T-helper 2 cell treated with Interferon-gamma antibody and Interleukin-4, amounts not matched to agents 100 ng/mL and 5 ng/mL, for 36 hours (primary cell): ENCODE data around the gene SLC22A31. TPM values are rescaled to one million over a fixed set of nuclear protein-coding genes. Genes with fewer than 3 reads are reported as not detected.
"Not testable (repeated sequence)": the region's sequence is repeated elsewhere in the genome, so short reads cannot be mapped to it uniquely, and the experiment has no call there.

Experiments used
- intact Hi-C: fragments of 100-400 bp; cut with micrococcal nuclease; formaldehyde crosslinking; loops from one replicate; pipeline ENCODE4 v1.15.1; 2023
- total RNA-seq: library from RNA; stranded (reverse); gene quantifications from 2 replicates; pipeline ENCODE4 v1.2.3, GENCODE V29; 2022

SLC22A31 gene
- total RNA-seq, 1 donor from 2014 or later = 2.5 TPM

DNA sequence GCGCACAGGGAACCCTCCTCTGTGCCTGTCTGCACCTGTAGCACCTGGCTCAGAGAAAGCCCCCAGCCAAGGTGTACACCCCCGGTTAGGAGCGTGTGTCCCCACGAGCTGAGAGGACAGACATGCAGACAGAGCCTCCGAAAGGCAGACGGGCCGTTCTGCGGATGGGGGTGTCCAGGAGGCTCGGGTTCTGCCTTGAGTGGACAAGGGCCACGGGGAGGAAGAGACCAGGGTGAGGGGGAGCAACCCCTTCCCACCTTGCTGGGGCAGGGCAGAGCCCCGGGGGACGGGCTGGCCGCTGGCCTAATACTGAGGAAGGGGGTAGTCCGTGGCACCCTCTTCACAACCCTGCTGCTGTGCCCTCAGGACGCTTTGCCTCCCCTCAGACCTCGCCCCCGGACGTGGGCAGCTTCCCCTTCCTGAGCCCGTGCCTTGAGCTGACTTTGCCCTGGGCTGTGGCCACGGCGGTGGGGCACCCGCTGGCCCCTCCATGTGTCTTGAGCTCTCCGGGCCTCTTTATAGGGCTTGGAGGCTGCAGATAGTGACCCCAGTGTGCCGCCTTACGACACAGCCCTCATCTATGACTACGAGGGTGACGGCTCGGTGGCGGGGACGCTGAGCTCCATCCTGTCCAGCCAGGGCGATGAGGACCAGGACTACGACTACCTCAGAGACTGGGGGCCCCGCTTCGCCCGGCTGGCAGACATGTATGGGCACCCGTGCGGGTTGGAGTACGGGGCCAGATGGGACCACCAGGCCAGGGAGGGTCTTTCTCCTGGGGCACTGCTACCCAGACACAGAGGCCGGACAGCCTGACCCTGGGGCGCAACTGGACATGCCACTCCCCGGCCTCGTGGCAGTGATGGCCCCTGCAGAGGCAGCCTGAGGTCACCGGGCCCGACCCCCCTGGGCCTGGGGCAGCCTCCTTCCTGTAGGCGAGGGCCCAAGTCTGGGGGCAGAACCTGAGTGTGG lies 5.7 kb downstream of the SLC22A31 start:
- intact Hi-C loops = no loop called here

DNA sequence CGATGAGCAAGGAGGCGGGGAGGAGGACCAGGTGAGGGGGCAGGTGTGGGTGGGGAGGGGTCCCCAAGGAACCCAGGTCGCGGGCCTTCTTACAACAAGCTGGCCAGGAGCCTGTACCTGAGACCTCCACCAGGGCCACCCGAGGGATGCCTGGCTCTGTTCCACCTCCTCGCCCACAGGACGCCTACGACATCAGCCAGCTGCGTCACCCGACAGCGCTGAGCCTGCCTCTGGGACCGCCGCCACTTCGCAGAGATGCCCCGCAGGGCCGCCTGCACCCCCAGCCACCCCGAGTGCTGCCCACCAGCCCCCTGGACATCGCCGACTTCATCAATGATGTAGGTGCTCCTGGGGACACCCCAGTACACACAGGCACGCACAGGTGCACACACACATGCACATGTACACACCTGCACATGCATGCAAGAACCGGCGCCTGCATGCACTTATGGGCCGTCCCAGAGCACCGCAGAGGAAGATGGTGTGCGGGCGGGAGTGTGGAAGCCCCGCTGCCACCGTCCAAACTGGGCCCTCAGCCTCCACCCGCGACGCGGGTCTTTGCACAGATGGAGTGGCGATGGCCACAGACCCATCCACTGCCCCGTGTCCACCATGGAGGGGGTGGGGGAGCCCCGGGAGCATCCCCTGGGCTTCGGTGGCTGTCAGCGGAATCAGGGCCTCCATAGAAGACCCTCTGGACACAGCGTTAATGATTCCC lies 6.6 kb downstream of the SLC22A31 start:
- intact Hi-C loops = loop anchor here (1.0 to 2.0 kb wide), 3 partner anchors 8 to 53 kb away; partner anchors contain the start of gene ZNF778

DNA sequence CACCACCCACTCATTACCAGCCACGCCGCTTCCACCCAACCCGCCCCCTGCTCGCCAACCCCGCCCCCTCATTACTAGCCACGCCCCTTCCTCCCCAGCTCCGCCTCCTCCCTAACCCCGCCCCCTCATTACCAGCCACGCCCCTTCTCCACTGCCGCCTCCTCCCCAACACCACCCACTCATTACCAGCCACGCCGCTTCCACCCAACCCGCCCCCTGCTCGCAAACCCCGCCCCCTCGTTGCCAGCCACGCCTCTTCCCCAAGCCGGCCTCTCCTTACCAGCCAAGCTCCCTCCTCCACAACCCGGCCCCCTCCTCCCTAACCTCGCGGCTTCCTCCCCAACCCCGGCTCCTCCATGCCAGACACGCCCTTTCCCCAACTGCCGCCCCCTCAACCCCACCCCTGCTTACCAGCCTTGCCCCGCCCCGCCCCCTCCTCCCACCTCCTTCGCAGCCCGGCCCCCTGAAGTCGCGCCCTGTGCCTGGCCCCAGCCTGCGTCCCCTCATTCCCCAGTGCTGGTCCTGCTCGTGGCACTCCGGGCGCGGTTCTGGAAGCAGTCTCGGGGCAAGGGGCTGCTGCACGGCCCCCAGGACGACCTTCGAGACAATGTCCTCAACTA lies 7.3 kb downstream of the SLC22A31 start:
- intact Hi-C loops = loop anchor here (1.0 to 2.0 kb wide), 4 partner anchors 8 to 54 kb away; partner anchors contain the start of genes CDH15 and ZNF778

DNA sequence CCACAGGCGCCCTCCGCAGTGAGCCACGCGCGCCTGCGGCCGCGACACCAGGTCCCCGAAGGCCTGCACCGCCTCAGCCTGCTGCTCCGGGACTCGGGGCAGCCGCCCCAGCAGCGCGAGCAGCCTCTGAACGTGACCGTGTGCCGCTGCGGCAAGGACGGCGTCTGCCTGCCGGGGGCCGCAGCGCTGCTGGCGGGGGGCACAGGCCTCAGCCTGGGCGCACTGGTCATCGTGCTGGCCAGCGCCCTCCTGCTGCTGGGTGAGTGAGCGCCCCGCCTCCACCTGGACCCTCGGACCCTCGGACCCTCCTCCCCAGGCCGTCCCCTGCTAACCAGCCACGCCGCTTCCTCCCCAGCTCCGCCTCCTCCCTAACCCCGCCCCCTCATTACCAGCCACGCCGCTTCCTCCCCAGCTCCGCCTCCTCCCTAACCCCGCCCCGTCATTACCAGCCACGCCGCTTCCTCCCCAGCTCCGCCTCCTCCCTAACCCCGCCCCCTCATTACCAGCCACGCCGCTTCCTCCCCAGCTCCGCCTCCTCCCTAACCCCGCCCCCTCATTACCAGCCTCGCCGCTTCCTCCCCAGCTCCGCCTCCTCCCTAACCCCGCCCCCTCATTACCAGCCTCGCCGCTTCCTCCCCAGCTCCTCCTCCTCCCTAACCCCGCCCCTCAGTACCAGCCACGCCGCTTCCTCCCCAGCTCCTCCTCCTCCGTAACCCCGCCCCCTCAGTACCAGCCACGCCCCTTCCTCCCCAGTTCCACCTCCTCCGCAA lies 8.0 kb downstream of the SLC22A31 start:
- intact Hi-C loops = loop anchor here (1.0 to 2.0 kb wide), 3 partner anchors 21 to 54 kb away; partner anchors contain the start of genes CDH15 and ZNF778

DNA sequence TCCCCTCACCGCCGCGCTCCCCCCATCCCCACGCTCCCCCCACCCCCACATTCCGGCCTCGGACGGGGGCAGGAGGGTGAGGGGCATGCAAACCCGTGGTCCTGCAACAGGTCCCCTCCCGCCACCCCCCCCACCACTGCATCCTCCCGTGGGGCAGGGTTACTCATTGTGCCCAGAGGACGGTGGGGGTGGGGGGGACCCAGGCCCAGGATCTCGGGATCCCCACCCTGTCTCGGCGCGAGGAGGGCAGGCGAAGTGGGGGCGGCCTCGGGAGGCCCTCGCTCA lies 8.5 kb downstream of the SLC22A31 start:
- intact Hi-C loops = loop anchor here (1.0 to 2.0 kb wide), 3 partner anchors 21 to 55 kb away; partner anchors contain the start of genes CDH15 and ZNF778

DNA sequence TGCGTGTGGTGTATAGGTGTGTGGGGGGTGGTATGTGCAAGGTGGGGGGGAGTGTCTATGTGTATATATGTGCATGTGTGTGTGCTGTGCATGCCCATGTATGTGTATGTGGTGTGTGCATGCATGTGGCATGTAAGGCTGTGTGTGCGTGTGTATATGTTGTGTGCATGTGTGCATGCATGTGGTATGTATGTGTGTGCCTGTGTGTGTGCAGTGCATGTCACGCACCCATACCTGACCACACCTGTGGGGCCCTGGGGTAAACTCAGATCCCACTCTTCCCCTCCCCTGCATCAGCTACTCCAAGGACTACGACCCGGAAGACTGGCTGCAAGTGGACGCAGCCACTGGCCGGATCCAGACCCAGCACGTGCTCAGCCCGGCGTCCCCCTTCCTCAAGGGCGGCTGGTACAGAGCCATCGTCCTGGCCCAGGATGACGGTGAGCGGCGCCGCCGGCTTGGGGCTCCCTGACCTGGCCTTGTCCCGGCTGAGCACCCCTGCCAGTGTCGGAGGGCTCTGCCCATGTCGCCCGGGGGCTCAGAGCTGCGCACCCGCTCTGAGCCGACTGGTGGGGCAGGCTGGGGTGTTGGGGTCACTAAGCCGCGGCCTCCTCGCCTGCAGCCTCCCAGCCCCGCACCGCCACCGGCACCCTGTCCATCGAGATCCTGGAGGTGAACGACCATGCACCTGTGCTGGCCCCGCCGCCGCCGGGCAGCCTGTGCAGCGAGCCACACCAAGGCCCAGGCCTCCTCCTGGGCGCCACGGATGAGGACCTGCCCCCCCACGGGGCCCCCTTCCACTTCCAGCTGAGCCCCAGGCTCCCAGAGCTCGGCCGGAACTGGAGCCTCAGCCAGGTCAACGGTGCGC lies 9.1 kb downstream of the SLC22A31 start:
- intact Hi-C loops = no loop called here

DNA sequence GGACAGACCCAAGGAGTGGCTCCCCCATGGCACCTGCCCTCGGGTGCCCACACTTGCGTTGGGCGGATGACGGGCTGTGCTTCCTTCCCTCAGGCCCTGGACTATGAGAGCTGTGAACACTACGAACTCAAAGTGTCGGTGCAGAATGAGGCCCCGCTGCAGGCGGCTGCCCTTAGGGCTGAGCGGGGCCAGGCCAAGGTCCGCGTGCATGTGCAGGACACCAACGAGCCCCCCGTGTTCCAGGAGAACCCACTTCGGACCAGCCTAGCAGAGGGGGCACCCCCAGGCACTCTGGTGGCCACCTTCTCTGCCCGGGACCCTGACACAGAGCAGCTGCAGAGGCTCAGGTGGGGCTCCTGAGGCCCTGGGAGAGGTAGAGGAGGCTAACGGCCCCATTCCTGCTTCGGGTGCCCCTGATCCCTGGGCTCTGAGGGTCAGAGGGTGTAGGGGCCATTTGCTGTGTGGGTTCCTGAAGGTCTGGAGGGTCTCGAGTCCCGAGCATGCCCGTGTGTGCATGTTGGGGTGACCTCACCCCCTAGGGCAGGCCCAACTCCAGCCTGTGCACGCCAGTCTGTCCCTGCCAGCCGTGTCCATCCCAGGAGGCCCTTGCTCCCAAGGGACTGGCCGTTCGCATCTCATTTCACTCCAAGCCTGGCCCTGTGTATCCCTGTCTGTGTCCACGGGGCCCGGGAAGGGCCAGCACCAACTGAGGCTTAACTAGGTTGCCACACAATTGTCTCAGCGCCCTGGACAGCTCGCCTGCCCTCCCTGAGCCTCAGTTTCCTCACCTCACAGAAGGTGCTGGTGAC lies 10.0 kb downstream of the SLC22A31 start:
- intact Hi-C loops = no loop called here

DNA sequence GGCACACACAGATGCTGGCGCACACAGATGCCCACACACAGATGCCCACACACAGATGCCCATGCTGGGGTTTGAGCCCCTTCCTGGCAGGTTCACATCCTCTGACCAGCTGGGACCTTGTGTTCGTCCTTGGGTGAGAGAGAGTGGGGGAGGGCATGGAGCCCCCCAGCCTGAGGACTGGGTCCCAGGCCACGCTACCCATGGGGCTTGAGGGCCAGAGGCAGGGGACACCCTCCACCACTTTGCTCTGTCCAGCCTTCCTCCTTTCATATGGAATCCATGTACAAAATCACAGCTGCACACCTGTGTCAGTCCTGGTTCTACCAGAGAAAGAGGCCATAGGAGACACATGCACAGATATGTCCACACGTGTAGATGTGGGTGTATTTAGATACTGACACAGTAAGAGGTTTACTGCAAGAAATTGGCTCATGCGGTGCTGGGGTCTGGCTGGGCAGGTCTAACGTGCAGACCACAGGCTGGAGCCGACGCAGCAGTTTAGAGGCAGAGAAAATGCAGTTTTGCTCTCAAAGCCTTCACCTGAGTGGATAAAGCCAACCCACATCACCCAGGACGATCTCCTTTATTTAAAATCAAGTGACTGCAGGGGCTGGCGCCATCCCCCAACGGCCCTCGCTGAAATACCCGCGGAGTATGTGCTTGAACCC lies 10.8 kb downstream of the SLC22A31 start:
- intact Hi-C loops = no loop called here

DNA sequence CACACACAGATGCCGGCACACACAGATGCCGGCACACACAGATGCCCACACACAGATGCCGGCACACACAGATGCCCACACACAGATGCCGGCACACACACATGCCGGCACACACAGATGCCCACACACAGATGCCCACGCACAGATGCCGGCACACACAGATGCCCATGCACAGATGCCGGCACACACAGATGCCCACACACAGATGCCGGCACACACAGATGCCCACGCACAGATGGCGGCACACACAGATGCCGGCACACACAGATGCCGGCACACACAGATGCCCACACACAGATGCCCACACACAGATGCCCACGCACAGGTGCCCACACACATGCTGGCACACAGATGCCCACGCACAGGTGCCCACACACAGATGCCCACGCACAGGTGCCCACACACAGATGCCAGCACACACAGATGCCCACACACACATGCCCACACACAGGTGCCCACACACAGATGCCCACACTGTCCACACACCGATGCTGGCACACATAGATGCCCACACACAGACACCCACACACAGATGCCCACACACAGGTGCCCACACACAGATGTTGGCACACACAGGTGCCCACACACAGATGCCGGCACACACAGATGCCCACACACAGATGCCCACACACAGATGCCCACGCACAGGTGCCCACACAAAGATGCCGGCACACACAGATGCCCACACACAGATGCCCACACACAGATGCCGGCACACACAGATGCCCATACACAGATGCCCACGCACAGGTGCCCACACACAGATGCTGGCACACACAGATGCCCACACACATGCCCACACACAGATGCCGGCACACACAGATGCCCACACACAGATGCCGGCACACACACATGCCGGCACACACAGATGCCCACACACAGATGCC lies 11.6 kb downstream of the SLC22A31 start:
- intact Hi-C loops = not testable (repeated sequence)

DNA sequence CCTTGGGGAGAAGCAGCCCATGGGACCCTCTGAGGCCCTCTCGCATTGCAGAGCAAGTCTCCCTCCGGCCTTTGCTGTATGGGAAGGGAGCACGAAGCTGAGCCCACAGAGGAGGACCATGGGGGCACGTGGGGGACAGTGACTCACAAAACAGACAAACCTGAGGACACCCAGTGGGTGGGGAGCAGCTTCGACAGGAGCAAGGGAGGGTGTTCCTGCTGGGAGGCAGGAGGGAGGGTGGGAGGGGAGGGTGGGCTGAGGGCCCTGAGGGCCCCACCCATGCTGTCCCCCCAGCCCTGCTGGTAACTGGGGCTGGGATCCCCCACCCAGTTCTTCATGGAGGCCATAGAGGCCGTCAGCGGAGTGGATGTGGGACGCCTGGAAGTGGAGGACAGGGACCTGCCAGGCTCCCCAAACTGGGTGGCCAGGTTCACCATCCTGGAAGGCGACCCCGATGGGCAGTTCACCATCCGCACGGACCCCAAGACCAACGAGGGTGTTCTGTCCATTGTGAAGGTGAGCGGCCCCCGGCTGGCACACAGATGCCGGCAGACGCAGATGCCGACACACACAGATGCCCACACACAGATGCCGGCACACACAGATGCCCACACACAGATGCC lies 12.5 kb downstream of the SLC22A31 start:
- intact Hi-C loops = no loop called here

DNA sequence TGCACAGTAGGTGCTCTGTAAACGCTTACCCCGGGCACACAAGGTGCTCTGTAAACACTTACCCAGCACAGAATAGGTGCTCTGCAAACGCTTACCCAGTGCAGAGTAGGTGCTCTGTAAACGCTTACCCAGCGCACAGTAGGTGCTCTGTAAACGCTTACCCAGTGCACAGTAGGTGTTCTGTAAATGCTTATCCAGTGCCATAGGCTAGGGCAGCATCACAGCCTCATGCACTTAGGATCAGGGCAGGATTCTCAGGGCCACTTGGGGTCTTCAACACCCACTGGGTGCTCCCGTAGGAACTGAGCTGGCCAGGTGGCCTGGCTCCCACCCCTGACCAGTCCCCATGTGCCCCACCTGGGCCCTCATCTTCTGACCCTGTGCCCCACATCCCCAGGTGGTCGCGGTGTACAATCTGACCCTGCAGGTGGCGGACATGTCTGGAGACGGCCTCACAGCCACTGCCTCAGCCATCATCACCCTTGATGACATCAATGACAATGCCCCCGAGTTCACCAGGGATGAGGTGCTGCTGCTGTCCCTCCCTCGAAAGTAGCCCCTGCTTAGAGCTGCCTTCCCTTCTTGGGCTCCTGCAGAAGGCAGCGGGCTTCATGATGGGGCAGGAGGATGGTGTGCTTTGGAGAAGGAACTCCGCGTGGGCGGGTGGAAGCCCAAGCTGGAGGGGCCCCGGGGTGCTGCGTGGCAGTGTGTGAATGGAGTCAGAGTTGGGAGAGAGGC lies 13.1 kb downstream of the SLC22A31 start:
- intact Hi-C loops = no loop called here

DNA sequence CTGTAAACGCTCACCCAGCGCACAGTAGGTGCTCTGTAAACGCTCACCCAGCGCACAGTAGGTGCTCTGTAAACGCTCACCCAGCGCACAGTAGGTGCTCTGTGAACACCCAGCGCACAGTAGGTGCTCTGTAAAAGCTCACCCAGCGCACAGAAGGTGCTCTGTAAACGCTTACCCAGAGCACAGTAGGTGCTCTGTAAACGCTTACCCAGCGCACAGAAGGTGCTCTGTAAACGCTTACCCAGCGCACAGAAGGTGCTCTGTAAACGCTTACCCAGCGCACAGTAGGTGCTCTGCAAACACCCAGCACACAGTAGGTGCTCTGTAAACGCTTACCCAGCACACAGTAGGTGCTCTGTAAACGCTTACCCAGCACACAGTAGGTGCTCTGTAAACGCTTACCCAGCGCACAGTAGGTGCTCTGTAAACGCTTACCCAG lies 13.7 kb downstream of the SLC22A31 start:
- intact Hi-C loops = not testable (repeated sequence)

DNA sequence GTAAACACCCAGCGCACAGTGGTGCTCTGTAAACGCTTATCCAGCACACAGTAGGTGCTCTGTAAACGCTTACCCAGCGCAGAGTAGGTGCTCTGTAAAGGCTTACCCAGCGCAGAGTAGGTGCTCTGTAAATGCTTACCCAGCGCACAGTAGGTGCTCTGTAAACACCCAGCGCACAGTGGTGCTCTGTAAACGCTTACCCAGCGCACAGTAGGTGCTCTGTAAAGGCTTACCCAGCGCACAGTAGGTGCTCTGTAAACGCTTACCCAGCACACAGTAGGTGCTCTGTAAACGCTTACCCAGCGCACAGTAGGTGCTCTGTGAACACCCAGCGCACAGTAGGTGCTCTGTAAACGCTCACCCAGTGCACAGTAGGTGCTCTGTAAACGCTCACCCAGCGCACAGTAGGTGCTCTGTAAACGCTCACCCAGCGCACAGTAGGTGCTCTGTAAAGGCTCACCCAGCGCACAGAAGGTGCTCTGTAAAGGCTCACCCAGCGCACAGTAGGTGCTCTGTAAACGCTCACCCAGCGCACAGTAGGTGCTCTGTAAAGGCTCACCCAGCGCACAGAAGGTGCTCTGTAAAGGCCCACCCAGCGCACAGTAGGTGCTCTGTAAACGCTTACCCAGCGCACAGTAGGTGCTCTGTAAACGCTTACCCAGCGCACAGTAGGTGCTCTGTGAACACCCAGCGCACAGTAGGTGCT lies 14.3 kb downstream of the SLC22A31 start:
- intact Hi-C loops = not testable (repeated sequence)

DNA sequence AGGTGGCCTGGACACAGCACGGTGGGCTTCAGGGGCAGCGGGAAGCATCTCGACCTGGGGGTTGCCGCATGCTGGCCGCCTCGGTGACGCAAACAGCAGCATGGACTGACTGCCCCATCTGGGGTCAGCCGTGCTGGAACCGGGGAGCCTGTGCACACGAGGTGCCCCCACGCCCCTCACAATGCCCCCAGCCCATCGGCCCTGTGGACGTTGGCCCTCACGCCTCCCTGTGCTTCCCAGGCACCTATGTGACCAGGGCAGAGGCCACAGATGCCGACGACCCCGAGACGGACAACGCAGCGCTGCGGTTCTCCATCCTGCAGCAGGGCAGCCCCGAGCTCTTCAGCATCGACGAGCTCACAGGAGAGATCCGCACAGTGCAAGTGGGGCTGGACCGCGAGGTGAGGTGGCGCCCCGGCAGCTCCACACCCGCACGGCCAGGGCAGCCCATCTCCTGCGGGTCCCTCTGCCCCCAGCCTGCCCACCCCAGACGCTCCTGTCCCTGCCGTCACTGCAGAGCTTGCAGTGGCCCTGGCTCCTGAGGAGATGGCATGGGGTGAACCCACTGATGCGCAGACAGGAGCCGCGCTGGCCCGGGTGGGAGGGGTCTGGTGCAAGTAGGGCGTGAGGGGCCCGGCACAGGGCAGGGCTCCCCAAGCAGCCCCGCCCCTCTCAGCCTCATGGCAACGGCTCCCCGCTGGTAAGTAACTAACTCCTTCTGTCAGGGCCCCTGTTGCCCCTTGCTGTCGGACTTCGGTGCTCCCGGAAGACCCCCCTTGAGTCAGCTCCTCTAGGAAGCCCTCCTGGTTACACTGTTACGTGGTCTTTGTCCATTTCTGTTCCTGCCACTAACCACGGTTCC lies 15.2 kb downstream of the SLC22A31 start:
- intact Hi-C loops = no loop called here

DNA sequence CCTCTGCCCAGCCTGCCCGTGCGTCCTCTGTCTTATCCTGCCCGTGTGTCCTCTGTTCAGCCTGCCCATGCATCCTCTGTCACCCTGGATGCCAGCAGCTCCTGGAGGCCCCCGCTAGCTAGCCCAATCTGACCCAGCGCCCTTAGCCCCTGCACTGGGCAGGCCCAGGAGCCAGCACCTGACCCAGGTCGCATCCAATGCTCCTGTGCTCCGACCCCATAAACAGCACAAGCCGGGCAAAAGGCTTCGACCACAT lies 15.7 kb downstream of the SLC22A31 start:
- intact Hi-C loops = no loop called here
